Spleen (tissue), 11 donors: ENCODE results near the gene ADARB2. TPM values are rescaled to one million over a fixed set of nuclear protein-coding genes. Genes with fewer than 3 reads are reported as not detected.

Experiments
- DNase-seq: peaks from one replicate; pipeline ENCODE4 v3.0.0-alpha.2; 2020
- H3K27ac ChIP-seq, 8 donors: fragments of 200-600 bp; sonication (generic) in 7 of 8; 1 replicate in 4 of 8; 2 replicates in 4 of 8; pipeline versions ENCODE4 v1.5.0 to v1.8.0; 2016 to 2021; ENCODE audit warnings: inconsistent platforms in 4 of 8, mild to moderate bottlenecking in 4 of 8, moderate library complexity in 1 of 8
- H3K27me3 ChIP-seq, 7 donors: fragments of 200-600 bp; sonication (generic) in 6 of 7; replicated peaks in 1 of 7; 1 replicate in 4 of 7; 2 replicates in 3 of 7; pipeline versions ENCODE4 v1.5.0 to v1.8.0; 2016 to 2021; ENCODE audit warnings: inconsistent platforms in 3 of 7, mild to moderate bottlenecking in 1 of 7
- H3K36me3 ChIP-seq, 6 donors: fragments of 200-600 bp; sonication (generic) in 5 of 6; 1 replicate in 4 of 6; 2 replicates in 2 of 6; pipeline versions ENCODE4 v1.5.0 to v1.8.0; 2016 to 2021; ENCODE audit warnings: inconsistent platforms in 2 of 6
- H3K4me1 ChIP-seq, 6 donors: fragments of 200-600 bp; sonication (generic) in 5 of 6; 1 replicate in 3 of 6; 2 replicates in 3 of 6; pipeline versions ENCODE4 v1.5.0 to v1.8.0; 2016 to 2021; ENCODE audit warnings: inconsistent platforms in 3 of 6
- H3K4me3 ChIP-seq, 8 donors: fragments of 200-600 bp; sonication (generic) in 7 of 8; 1 replicate in 4 of 8; 2 replicates in 4 of 8; pipeline versions ENCODE4 v1.5.0 to v1.8.0; 2016 to 2021; ENCODE audit warnings: inconsistent platforms in 4 of 8, mild to moderate bottlenecking in 4 of 8, moderate library complexity in 2 of 8
- H3K9me3 ChIP-seq, 8 donors: fragments of 200-600 bp; sonication (generic) in 7 of 8; 1 replicate in 4 of 8; 2 replicates in 4 of 8; pipeline versions ENCODE4 v1.5.0 to v1.8.0; 2016 to 2021; ENCODE audit warnings: inconsistent platforms in 4 of 8
- CTCF ChIP-seq, 11 experiments: fragments of 200-600 bp in 7 of 11; fragments of 450-650 bp in 4 of 11; sonication (generic) in 4 of 11; IDR thresholded peaks in 8 of 11; conservative IDR thresholded peaks in 3 of 11; 1 replicate in 7 of 11; 2 replicates in 4 of 11; pipeline versions ENCODE4 v1.4.0 to v1.8.0; 2016 to 2021; ENCODE audit warnings: antibody characterized with exemption in 11 of 11, inconsistent platforms in 4 of 11, mild to moderate bottlenecking in 1 of 11
- POLR2A ChIP-seq, 3 donors: fragments of 450-650 bp; IDR thresholded peaks; one replicate each; pipeline ENCODE4 v1.5.1; 2017; ENCODE audit warnings: antibody characterized with exemption in 3 of 3, mild to moderate bottlenecking in 1 of 3
- POLR2AphosphoS5 ChIP-seq, 3 donors: sonication (generic); formaldehyde crosslinking; IDR thresholded peaks; one replicate each; pipeline ENCODE4 v1.5.1; 2017; ENCODE audit warnings: antibody characterized with exemption in 3 of 3
- WGBS, 5 donors: extraction: QIAGEN DNeasy Blood & Tissue Kit in 3 of 5; methylation state at CpG; one replicate each; pipeline versions ENCODE4 v1.1.5 to v1.1.7; 2013 to 2018; 5-methylcytosine and 5-hydroxymethylcytosine counted together
- intact Hi-C: fragments of 100-400 bp; cut with DNase I; formaldehyde crosslinking; loops from one replicate; pipeline ENCODE4 v1.15.0; 2023; ENCODE audit warnings: low total_unique reads
- polyA plus RNA-seq, 3 donors: library from polyadenylated mRNA; stranded (reverse); fragments of 200-250 nt; gene quantifications; one replicate each; pipeline ENCODE4 v1.2.1, GENCODE V29; 2013
- total RNA-seq, 7 donors: library from RNA; depleted of rRNA in 3 of 7; stranded (reverse); fragments of >200 nt in 3 of 7; fragmentation: NEBNext Ultra II Directional in 4 of 7; extraction: Animal tissue kit (Norgen Biotek cat#: 25700) in 4 of 7; gene quantifications; one replicate each; pipeline versions ENCODE4 v1.1.0 to v1.2.1, GENCODE V29; 2016 to 2021
- donor health status: healthy with polysubstance abuse.
- donor health status: DM: no; HTN: no; CAD: no; lungs with moderate emphysema.
- donor health status: DM: no; HTN: no; CAD: no.
- donor health status: Bipolar disorder and iron deficiency.
- donor health status: healthy.
- donor health status: DM: no; HTN: no; CAD: no.
- donor health status: DM: yes; HTN: yes; CAD: no.

The ADARB2 gene
- total and polyA plus RNA-seq, 10 donors, result 0.05 to 8.1 (median 0.96) TPM

- Histone ChIP-seq H3K4me3 (no peak overlapping the region), H3K36me3 (no peaks in the 10 kb centered on the region), H3K27me3 (peaks cover 0 to 28% (median 0%) of the 10 kb centered on the region in 7 donors), H3K4me1 (no peaks in the 10 kb centered on the region), H3K9me3 (no peaks in the 10 kb centered on the region), H3K27ac (no peak overlapping the region)
- TF ChIP-seq POLR2AphosphoS5 (IDR thresholded peaks at IDR 0.05) (no peak), POLR2A (IDR thresholded peaks at IDR 0.05) (no peak), CTCF (IDR thresholded peaks at IDR 0.05 in 8 of 11, conservative IDR thresholded peaks at IDR 0.05 in 3 of 11) (no peak)
- DNase-seq, result no peak
- WGBS, 5 donors, result 91 to 95% (median 93%) methylated on average over 9 to 10 of the region's 10 CpGs
- intact Hi-C loops, result no loop called here
Observed at GRCh38 chr10:1315178-1315577, 422.1 kb downstream of the ADARB2 start.

GRCh38 chr10:1311726-1312125 lies 425.6 kb downstream of the ADARB2 start:
- no peaks in the 10 kb centered on the region for H3K9me3 ChIP-seq
- peaks cover 0 to 22% (median 0%) of the 10 kb centered on the region in 7 donors for H3K27me3 ChIP-seq
- WGBS, 5 donors, result 88 to 95% (median 93%) methylated on average over 7 of the region's 7 CpGs
- DNase-seq, result no peak
- no peak overlapping the region for H3K4me3 ChIP-seq
- H3K36me3 ChIP-seq, result no peaks in the 10 kb centered on the region
- no peak for TF ChIP-seq CTCF (IDR thresholded peaks at IDR 0.05 in 8 of 11, conservative IDR thresholded peaks at IDR 0.05 in 3 of 11)
- no peak for TF ChIP-seq POLR2A (IDR thresholded peaks at IDR 0.05)
- TF ChIP-seq POLR2AphosphoS5 (IDR thresholded peaks at IDR 0.05), result no peak
- intact Hi-C loops, result no loop called here
- no peak overlapping the region for H3K27ac ChIP-seq
- H3K4me1 ChIP-seq, result no peaks in the 10 kb centered on the region

GRCh38 chr10:1310271-1310789 lies 427.0 kb downstream of the ADARB2 start:
- H3K36me3 ChIP-seq, result no peaks in the 10 kb centered on the region
- H3K4me3 ChIP-seq, result no peak overlapping the region
- H3K27ac ChIP-seq, result no peak overlapping the region
- peaks cover 0 to 10% (median 0%) of the 10 kb centered on the region in 7 donors for H3K27me3 ChIP-seq
- H3K9me3 ChIP-seq, result no peaks in the 10 kb centered on the region
- no peak for TF ChIP-seq CTCF (IDR thresholded peaks at IDR 0.05 in 8 of 11, conservative IDR thresholded peaks at IDR 0.05 in 3 of 11)
- no peak for TF ChIP-seq POLR2A (IDR thresholded peaks at IDR 0.05)
- TF ChIP-seq POLR2AphosphoS5 (IDR thresholded peaks at IDR 0.05), result no peak
- DNase-seq, result no peak
- H3K4me1 ChIP-seq, result no peaks in the 10 kb centered on the region
- 63 to 77% (median 73%) methylated on average over 9 of the region's 9 CpGs for WGBS, 5 donors
- intact Hi-C loops, result no loop called here

GRCh38 chr10:1309617-1310270 lies 427.6 kb downstream of the ADARB2 start:
- H3K36me3 ChIP-seq, result no peaks in the 10 kb centered on the region
- peaks cover 0 to 5% (median 0%) of the 10 kb centered on the region in 7 donors for H3K27me3 ChIP-seq
- no peak for DNase-seq
- WGBS, 5 donors, result 68 to 79% (median 74%) methylated on average over 7 of the region's 7 CpGs
- no peak overlapping the region for H3K4me3 ChIP-seq
- no peaks in the 10 kb centered on the region for H3K4me1 ChIP-seq
- intact Hi-C loops, result no loop called here
- no peak overlapping the region for H3K27ac ChIP-seq
- TF ChIP-seq CTCF (IDR thresholded peaks at IDR 0.05 in 8 of 11, conservative IDR thresholded peaks at IDR 0.05 in 3 of 11) (no peak), POLR2AphosphoS5 (IDR thresholded peaks at IDR 0.05) (no peak), POLR2A (IDR thresholded peaks at IDR 0.05) (no peak)
- no peaks in the 10 kb centered on the region for H3K9me3 ChIP-seq
